Esophagus squamous epithelium (tissue), 5 donors: ENCODE measurements around the gene SMPD2. TPM values are rescaled to one million over a fixed set of nuclear protein-coding genes. Genes with fewer than 3 reads are reported as not detected.

Experiments used
- DNase-seq: peaks from one replicate; lab custom pipeline; 2025; lab: John Stamatoyannopoulos, UW
- H3K27ac ChIP-seq, 4 donors: fragments of 200-600 bp; sonication (generic); one replicate each; pipeline ENCODE4 v1.5.1; 2016 to 2019; ENCODE audit warnings: mild to moderate bottlenecking in 1 of 4
- H3K27me3 ChIP-seq, 4 donors: fragments of 200-600 bp; sonication (generic); 1 replicate in 3 of 4; 2 replicates in 1 of 4; pipeline versions ENCODE4 v1.5.1 to v1.6.0; 2017 to 2021; ENCODE audit warnings: antibody characterized with exemption in 1 of 4
- H3K36me3 ChIP-seq, 3 donors: fragments of 200-600 bp; sonication (generic); one replicate each; pipeline ENCODE4 v1.5.1; 2016 to 2019
- H3K4me1 ChIP-seq, 3 donors: fragments of 200-600 bp; sonication (generic); one replicate each; pipeline ENCODE4 v1.5.1; 2017 to 2019
- H3K4me3 ChIP-seq, 4 donors: fragments of 200-600 bp; sonication (generic); 1 replicate in 3 of 4; 2 replicates in 1 of 4; pipeline ENCODE4 v1.5.1; 2016 to 2019; ENCODE audit warnings: mild to moderate bottlenecking in 2 of 4, moderate library complexity in 1 of 4
- H3K9me3 ChIP-seq, 3 donors: fragments of 200-600 bp; sonication (generic); one replicate each; pipeline ENCODE4 v1.5.1; 2016 to 2019
- POLR2A ChIP-seq, 4 donors: fragments of 450-650 bp; IDR thresholded peaks; one replicate each; pipeline ENCODE4 v1.6.1; 2017; ENCODE audit warnings: antibody characterized with exemption in 4 of 4, mild to moderate bottlenecking in 4 of 4, moderate library complexity in 3 of 4
- WGBS, 2 donors: methylation state at CpG; one replicate each; pipeline ENCODE4 v1.1.5; 2018; 5-methylcytosine and 5-hydroxymethylcytosine counted together
- intact Hi-C: fragments of 100-400 bp; cut with DNase I; formaldehyde crosslinking; loops from one replicate; pipeline ENCODE4 v1.15.0; 2022
- total RNA-seq, 4 donors: library from RNA; depleted of rRNA; stranded (reverse); fragments of >200 nt; gene quantifications; one replicate each; pipeline ENCODE4 v1.1.0, GENCODE V29; 2016
- TF ChIP-seq, protein P1 (sequence below), 6 experiments: fragments of 450-650 bp in 4 of 6; fragments of 200-600 bp in 2 of 6; sonication (generic) in 2 of 6; IDR thresholded peaks; one replicate each; pipeline ENCODE4 v1.5.1; 2016 to 2019; ENCODE audit warnings: antibody characterized with exemption in 6 of 6, mild to moderate bottlenecking in 4 of 6, moderate library complexity in 4 of 6
- donor health status: DM: yes; HTN: yes; CAD: no.

The SMPD2 gene
- total RNA-seq, 4 donors from 2014 or later: 10.6 to 28.1 (median 24.0) TPM

DNA sequence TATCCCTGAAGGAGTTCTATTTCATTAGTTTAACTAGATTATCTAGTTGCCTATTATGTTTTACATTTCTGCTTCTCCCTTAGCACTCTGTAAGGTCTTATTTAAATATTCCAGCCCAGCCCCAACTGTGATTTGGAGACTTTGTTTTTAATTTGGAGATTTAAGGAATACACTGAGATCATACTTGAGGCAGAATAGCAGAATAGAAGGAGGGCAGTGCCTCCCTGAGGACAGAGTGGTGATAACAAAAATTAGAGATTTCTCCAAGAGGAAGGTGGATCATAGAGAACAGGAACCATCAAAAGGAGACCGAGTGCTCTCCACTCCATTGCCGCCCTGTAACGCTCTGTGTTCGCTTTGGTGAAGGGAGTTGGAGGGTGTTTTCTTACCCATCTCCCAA, 43.5 kb upstream of the SMPD2 start:
- TF ChIP-seq, protein P1, sequence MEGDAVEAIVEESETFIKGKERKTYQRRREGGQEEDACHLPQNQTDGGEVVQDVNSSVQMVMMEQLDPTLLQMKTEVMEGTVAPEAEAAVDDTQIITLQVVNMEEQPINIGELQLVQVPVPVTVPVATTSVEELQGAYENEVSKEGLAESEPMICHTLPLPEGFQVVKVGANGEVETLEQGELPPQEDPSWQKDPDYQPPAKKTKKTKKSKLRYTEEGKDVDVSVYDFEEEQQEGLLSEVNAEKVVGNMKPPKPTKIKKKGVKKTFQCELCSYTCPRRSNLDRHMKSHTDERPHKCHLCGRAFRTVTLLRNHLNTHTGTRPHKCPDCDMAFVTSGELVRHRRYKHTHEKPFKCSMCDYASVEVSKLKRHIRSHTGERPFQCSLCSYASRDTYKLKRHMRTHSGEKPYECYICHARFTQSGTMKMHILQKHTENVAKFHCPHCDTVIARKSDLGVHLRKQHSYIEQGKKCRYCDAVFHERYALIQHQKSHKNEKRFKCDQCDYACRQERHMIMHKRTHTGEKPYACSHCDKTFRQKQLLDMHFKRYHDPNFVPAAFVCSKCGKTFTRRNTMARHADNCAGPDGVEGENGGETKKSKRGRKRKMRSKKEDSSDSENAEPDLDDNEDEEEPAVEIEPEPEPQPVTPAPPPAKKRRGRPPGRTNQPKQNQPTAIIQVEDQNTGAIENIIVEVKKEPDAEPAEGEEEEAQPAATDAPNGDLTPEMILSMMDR (IDR thresholded peaks at IDR 0.05): peak in 1 of 6 experiments; percentile 44
- no peak for TF ChIP-seq POLR2A (IDR thresholded peaks at IDR 0.05)
- H3K9me3 ChIP-seq: no peaks in the 10 kb centered on the region
- 56 to 68% methylated on average over 4 of the region's 4 CpGs for WGBS, 2 donors
- H3K4me1 ChIP-seq: peaks cover 0 to 11% (median 0%) of the 10 kb centered on the region in 3 donors
- no peaks in the 10 kb centered on the region for H3K36me3 ChIP-seq
- H3K27me3 ChIP-seq: no peaks in the 10 kb centered on the region
- intact Hi-C loops: no loop called here
- no peak overlapping the region for H3K27ac ChIP-seq
- H3K4me3 ChIP-seq: no peak overlapping the region
- DNase-seq: no peak

DNA sequence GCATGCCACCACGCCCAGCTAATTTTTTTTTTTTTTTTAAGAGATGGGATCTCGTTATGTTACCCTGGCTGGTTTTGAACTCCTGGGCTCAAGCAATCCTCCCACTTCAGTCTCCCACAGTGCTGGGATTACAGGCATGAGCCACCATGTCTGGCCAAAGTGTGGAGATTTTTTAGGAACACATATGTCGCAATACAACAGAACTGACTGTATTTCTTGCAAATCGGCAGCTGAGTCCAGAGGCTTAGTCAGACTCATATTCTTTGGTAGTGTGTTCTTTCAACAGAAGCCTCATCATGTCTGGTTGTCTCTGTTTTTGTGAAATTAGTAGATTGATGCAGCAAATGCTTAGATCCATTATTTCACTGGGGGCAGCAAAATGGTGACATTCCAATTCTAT, 34.3 kb upstream of the SMPD2 start:
- WGBS, 2 donors: 57 to 63% methylated on average over 4 of the region's 4 CpGs
- DNase-seq: no peak
- Histone ChIP-seq H3K4me3 (no peak overlapping the region), H3K27me3 (no peaks in the 10 kb centered on the region), H3K9me3 (no peaks in the 10 kb centered on the region), H3K27ac (no peak overlapping the region), H3K4me1 (peaks cover 0 to 17% (median 0%) of the 10 kb centered on the region in 3 donors), H3K36me3 (no peaks in the 10 kb centered on the region)
- no peak for TF ChIP-seq POLR2A (IDR thresholded peaks at IDR 0.05)
- TF ChIP-seq, protein P1 (IDR thresholded peaks at IDR 0.05): no peak
- intact Hi-C loops: no loop called here

DNA sequence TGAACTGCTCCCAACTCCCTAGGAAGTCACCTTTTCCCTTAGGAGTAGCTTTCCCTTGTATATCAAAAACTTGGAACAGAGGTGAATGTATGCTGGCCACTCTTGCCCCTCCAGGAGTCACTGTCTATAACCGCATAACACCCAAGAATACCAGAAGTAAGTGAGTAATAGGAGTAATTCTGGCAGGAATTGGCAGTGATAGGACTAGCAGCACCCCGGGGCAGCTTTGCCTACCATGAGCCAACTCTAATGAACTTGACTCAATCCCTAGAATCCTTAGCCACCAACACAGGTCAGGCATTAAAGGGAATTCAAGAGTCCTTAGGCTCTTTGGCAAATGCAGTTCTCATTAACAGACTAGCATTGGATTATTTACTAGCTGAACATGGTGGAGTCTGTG, 29.5 kb upstream of the SMPD2 start:
- H3K27ac ChIP-seq: no peak overlapping the region
- no peaks in the 10 kb centered on the region for H3K36me3 ChIP-seq
- WGBS, 2 donors: 42 to 57% methylated on average over 2 of the region's 2 CpGs
- no peaks in the 10 kb centered on the region for H3K9me3 ChIP-seq
- H3K4me3 ChIP-seq: no peak overlapping the region
- no peaks in the 10 kb centered on the region for H3K27me3 ChIP-seq
- H3K4me1 ChIP-seq: no peaks in the 10 kb centered on the region
- intact Hi-C loops: no loop called here
- DNase-seq: no peak
- TF ChIP-seq, protein P1 (IDR thresholded peaks at IDR 0.05): no peak
- TF ChIP-seq POLR2A (IDR thresholded peaks at IDR 0.05): no peak

DNA sequence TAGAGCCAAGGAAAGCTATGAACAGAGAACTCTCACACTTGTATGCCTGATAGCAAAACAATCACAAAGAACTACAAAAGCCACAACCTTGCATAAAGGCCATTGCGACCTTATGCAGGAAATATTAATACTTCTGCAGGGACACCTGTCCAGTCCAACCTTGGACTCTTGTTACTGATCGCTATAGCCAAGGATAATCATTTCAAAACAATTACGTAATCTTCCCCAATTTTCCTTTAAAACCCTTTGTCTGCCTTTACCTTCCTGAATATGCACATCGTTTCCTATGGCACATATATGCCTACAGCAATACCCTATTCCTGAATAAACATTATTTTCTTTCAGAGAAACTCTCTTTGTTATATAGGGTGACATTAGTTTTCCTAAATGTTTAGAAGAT, 22.9 kb upstream of the SMPD2 start:
- Histone ChIP-seq H3K4me3 (no peak overlapping the region), H3K4me1 (peaks cover 0 to 10% (median 0%) of the 10 kb centered on the region in 3 donors), H3K9me3 (no peaks in the 10 kb centered on the region), H3K27me3 (no peaks in the 10 kb centered on the region), H3K27ac (no peak overlapping the region), H3K36me3 (no peaks in the 10 kb centered on the region)
- intact Hi-C loops: no loop called here
- no peak for DNase-seq
- 91 to 93% methylated on average over 4 of the region's 4 CpGs for WGBS, 2 donors
- no peak for TF ChIP-seq POLR2A (IDR thresholded peaks at IDR 0.05)

DNA sequence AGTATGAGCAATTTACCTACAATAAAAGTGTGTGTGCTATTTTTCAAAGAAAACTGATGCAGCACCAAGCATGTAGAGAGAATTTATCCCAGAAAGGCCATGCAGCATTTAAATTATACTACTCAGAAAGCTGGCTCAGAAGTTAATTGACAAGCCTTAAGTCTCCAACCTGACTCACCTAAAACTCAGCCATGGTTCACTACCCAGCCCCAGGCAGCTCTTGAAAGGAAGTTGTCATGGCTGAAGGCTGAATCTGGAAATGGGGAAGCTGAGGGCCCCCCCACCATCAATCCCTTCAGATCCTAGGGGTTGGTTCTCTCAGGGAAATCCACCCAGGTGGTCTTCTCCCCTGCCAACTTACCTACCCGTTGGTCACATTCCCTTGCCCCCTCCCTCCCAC, 19.8 kb upstream of the SMPD2 start:
- Histone ChIP-seq H3K27ac (no peak overlapping the region), H3K36me3 (no peaks in the 10 kb centered on the region), H3K4me1 (peaks cover 0 to 10% (median 0%) of the 10 kb centered on the region in 3 donors), H3K27me3 (no peaks in the 10 kb centered on the region), H3K9me3 (no peaks in the 10 kb centered on the region), H3K4me3 (no peak overlapping the region)
- WGBS, 2 donors: 10 to 15% methylated on average over 1 of the region's 1 CpG
- intact Hi-C loops: no loop called here
- no peak for TF ChIP-seq POLR2A (IDR thresholded peaks at IDR 0.05)
- TF ChIP-seq, protein P1 (IDR thresholded peaks at IDR 0.05): no peak
- DNase-seq: no peak

DNA sequence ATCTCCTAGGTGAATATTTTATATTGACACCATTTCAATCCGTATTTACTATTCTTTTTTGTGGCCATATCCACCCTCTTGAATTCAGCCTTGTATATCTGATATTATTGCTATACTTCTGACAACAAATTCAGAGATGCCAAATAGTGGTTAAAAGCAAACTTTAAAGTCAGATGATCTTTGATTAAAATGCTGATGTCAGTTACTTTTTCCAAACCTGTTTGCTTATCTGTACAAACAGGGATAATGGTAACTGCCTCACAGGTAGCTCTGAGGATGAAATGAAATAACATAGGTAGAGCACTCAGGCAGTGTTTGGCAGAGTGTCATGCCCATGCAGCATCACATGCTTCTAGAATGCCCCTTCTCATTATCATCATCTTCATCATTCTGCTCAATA, 19.3 kb upstream of the SMPD2 start:
- WGBS, 2 donors: 61 to 88% methylated on average over 1 of the region's 1 CpG
- intact Hi-C loops: no loop called here
- Histone ChIP-seq H3K27ac (no peak overlapping the region), H3K27me3 (no peaks in the 10 kb centered on the region), H3K4me1 (peaks cover 0 to 10% (median 0%) of the 10 kb centered on the region in 3 donors), H3K9me3 (no peaks in the 10 kb centered on the region), H3K36me3 (no peaks in the 10 kb centered on the region), H3K4me3 (no peak overlapping the region)
- no peak for TF ChIP-seq POLR2A (IDR thresholded peaks at IDR 0.05)
- TF ChIP-seq, protein P1 (IDR thresholded peaks at IDR 0.05): no peak
- no peak for DNase-seq
